ENCODE data around the gene P2RX4. TPM values are rescaled to one million over a fixed set of nuclear protein-coding genes. Genes with fewer than 3 reads are reported as not detected.
"Not testable (repeated sequence)": the region's sequence is repeated elsewhere in the genome, so short reads cannot be mapped to it uniquely, and the experiment has no call there.

P2RX4 gene
- total RNA-seq, 2 experiments from 2014 or later, result 14.2 to 18.0 TPM

GRCh38 chr12:121226871-121227270 lies 16.9 kb downstream of the P2RX4 start:
- H3K36me3 Mint-ChIP-seq (ENCODE audit: low read depth), result peaks cover 15% of the 10 kb centered on the region
- intact Hi-C loops (cut with micrococcal nuclease); H3K9me3 Mint-ChIP-seq; DNase-seq; H3K4me3 Mint-ChIP-seq; H3K27me3 Mint-ChIP-seq (ENCODE audit: low read depth); H3K27ac Mint-ChIP-seq: not testable (repeated sequence)
- CTCF ChIA-PET, result interaction anchor here (0.7 to 2.0 kb wide), 2 partner anchors 9 to 13 kb away, joined by 3 to 5 read pairs; no protein-coding TSS in a partner anchor
- peaks cover 47% of the 10 kb centered on the region for H3K4me1 Mint-ChIP-seq (ENCODE audit: low read depth)

GRCh38 chr12:121227294-121227693 lies 17.4 kb downstream of the P2RX4 start:
- intact Hi-C loops (cut with micrococcal nuclease), result no loop called here
- peaks cover 47% of the 10 kb centered on the region for H3K4me1 Mint-ChIP-seq (ENCODE audit: low read depth)

DNA sequence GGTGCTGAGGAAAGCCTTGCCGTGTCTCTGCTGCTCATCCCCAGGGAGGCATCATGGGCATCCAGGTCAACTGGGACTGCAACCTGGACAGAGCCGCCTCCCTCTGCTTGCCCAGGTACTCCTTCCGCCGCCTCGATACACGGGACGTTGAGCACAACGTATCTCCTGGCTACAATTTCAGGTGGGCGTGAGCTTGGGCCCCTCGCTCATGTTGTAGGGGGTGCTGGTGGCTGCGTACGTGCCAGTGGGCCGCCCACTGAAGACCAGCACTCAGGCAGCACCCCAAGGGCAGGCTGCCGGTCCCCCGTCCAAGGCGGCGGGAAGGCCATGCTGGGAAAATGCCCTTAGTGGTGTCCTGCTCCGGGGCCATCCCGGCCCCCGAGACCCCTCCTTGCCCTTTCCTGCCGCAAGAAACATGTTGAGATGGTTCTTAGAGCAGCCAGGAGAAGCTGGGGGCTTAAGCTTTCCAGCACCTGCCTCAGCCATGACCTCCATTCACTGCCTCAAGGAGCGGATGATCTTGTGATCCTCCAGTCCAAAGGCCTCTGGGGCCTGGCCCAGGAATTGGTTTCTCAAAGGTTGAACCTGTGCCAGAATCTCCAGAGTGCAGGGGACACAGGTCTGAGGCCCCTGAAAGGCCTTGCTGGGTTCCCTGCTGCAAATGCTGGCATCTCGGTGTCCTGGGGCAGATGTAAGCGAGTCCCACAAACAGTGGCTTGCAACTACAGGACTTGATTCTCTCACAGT lies 19.2 kb downstream of the P2RX4 start:
- peaks cover 12% of the 10 kb centered on the region for H3K36me3 Mint-ChIP-seq (ENCODE audit: low read depth)
- no peak overlapping the region for H3K27ac Mint-ChIP-seq
- no peak overlapping the region for H3K4me3 Mint-ChIP-seq
- H3K27me3 Mint-ChIP-seq (ENCODE audit: low read depth), result no peaks in the 10 kb centered on the region
- H3K4me1 Mint-ChIP-seq (ENCODE audit: low read depth), result peaks cover 32% of the 10 kb centered on the region
- H3K9me3 Mint-ChIP-seq, result no peaks in the 10 kb centered on the region
- CTCF ChIA-PET, result interaction anchor here (0.6 to 1.6 kb wide), 5 partner anchors 10 to 276 kb away, joined by 3 to 5 read pairs (median 4); no protein-coding TSS in a partner anchor
- intact Hi-C loops (cut with micrococcal nuclease), result no loop called here
- no peak for DNase-seq

More at GRCh38 chr12:121227294-121227693, 17.4 kb downstream of the P2RX4 start:
- H3K36me3 Mint-ChIP-seq (ENCODE audit: low read depth), result peaks cover 13% of the 10 kb centered on the region
- H3K9me3 Mint-ChIP-seq, result no peaks in the 10 kb centered on the region
- no peak overlapping the region for H3K4me3 Mint-ChIP-seq
- no peak overlapping the region for H3K27ac Mint-ChIP-seq
- CTCF ChIA-PET, result interaction anchor here (2.0 kb wide), 1 partner anchor 12 kb away, joined by 5 read pairs; no protein-coding TSS in a partner anchor
- no peak for DNase-seq
- no peaks in the 10 kb centered on the region for H3K27me3 Mint-ChIP-seq (ENCODE audit: low read depth)

DNA sequence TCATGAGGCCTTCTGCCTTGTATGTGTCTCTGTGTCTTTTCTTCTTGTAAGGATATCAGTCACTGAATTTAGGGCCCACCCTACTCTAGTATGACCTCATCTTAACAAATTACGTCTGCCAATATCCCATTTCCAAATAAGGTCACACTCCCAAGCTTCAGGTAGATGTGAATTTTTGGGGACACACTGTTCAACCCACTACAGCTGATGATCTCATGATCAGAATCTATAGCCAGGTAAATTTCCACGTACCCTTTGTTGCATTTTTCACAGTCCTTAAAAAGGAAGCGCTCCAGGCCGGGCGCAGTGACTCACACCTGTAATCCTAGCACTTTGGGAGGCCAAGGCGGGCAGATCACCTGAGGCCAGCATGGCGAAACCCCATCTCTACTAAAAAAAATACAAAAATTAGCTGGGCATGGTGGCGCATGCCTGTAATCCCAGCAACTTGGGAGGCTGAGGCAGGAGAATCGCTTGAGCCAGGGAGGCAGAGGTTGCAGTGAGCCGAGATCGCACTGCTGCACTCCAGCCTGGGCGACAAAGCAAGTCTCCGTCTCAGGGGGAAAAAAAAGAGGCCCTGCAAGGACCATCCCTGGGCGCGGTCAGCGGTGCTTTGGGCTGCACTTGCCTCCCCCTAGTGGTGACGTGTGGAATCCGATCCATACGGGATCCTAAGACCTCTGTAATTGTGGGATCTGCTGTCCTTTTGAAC lies 20.1 kb downstream of the P2RX4 start:
- not testable (repeated sequence) for H3K27me3 Mint-ChIP-seq (ENCODE audit: low read depth); H3K4me3 Mint-ChIP-seq; H3K27ac Mint-ChIP-seq; H3K9me3 Mint-ChIP-seq
- peaks cover 25% of the 10 kb centered on the region for H3K4me1 Mint-ChIP-seq (ENCODE audit: low read depth)
- peaks cover 15% of the 10 kb centered on the region for H3K36me3 Mint-ChIP-seq (ENCODE audit: low read depth)
- DNase-seq, result peak; percentile 69
- intact Hi-C loops (cut with micrococcal nuclease), result loop anchor here (2.0 kb wide), 1 partner anchor 169 kb away; no protein-coding TSS in a partner anchor
- CTCF ChIA-PET, result interaction anchor here (0.6 to 1.6 kb wide), 13 partner anchors 9 to 736 kb away, joined by 3 to 8 read pairs (median 3); no protein-coding TSS in a partner anchor

DNA sequence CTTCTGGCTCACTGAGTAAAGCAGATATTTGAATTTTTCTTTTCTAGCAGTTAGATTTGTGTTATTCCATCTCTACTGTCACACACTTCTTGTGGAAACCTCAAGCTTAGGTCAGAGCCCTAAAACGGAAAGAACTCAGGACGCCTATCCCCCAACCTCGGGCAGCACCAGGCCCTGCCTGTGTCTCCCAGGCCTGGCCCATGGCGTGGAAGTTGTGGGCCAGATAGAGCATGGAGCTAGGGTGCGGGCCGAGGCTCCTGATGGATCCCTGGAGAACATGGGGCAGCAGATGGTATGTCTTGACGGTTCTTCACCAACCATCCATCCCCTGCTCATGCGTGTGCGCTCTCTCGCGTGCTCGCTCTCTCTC lies 20.6 kb downstream of the P2RX4 start:
- CTCF ChIA-PET, result interaction anchor here (0.6 to 1.6 kb wide), 12 partner anchors 9 to 737 kb away, joined by 3 to 8 read pairs (median 3); no protein-coding TSS in a partner anchor
- peaks cover 22% of the 10 kb centered on the region for H3K4me1 Mint-ChIP-seq (ENCODE audit: low read depth)
- no peaks in the 10 kb centered on the region for H3K9me3 Mint-ChIP-seq
- H3K27me3 Mint-ChIP-seq (ENCODE audit: low read depth), result no peaks in the 10 kb centered on the region
- DNase-seq, result no peak
- peaks cover 15% of the 10 kb centered on the region for H3K36me3 Mint-ChIP-seq (ENCODE audit: low read depth)
- no peak overlapping the region for H3K27ac Mint-ChIP-seq
- no peak overlapping the region for H3K4me3 Mint-ChIP-seq
- intact Hi-C loops (cut with micrococcal nuclease), result loop anchor here (2.0 kb wide), 1 partner anchor 170 kb away; no protein-coding TSS in a partner anchor

DNA sequence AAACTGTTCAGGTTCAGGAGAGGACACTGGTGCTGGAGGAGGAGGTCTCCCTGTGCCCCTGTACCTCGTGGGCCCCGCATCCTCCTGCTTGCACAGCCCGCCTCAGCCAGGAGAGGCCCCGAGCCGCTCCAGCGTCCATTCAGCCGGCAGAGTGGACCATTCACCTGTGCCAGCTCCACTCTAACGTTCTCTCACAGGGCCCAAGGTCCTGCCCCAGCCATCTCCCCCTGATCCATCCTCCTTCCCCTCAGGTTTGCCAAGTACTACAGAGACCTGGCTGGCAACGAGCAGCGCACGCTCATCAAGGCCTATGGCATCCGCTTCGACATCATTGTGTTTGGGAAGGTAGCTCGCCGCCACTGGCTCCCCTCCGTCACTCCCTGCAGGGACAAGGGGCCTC lies 22.2 kb downstream of the P2RX4 start:
- no peak for DNase-seq
- no peak overlapping the region for H3K27ac Mint-ChIP-seq
- no peaks in the 10 kb centered on the region for H3K9me3 Mint-ChIP-seq
- intact Hi-C loops (cut with micrococcal nuclease), result no loop called here
- H3K4me1 Mint-ChIP-seq (ENCODE audit: low read depth), result peaks cover 8% of the 10 kb centered on the region
- no peaks in the 10 kb centered on the region for H3K27me3 Mint-ChIP-seq (ENCODE audit: low read depth)
- no peak overlapping the region for H3K4me3 Mint-ChIP-seq
- peaks cover 15% of the 10 kb centered on the region for H3K36me3 Mint-ChIP-seq (ENCODE audit: low read depth)
- CTCF ChIA-PET, result no interaction called here

GRCh38 chr12:121232977-121233627 lies 23.2 kb downstream of the P2RX4 start:
- CTCF ChIA-PET, result no interaction called here
- H3K27me3 Mint-ChIP-seq (ENCODE audit: low read depth), result no peaks in the 10 kb centered on the region
- no peak overlapping the region for H3K27ac Mint-ChIP-seq
- H3K9me3 Mint-ChIP-seq, result no peaks in the 10 kb centered on the region
- H3K4me3 Mint-ChIP-seq, result no peak overlapping the region
- peaks cover 5% of the 10 kb centered on the region for H3K4me1 Mint-ChIP-seq (ENCODE audit: low read depth)
- intact Hi-C loops (cut with micrococcal nuclease), result no loop called here
- no peak for DNase-seq
- peaks cover 15% of the 10 kb centered on the region for H3K36me3 Mint-ChIP-seq (ENCODE audit: low read depth)

GRCh38 chr12:121233628-121234020 lies 23.7 kb downstream of the P2RX4 start:
- Mint-ChIP-seq H3K36me3 (ENCODE audit: low read depth) (peaks cover 14% of the 10 kb centered on the region), H3K4me3 (no peak overlapping the region), H3K4me1 (ENCODE audit: low read depth) (peaks cover 5% of the 10 kb centered on the region), H3K27me3 (ENCODE audit: low read depth) (no peaks in the 10 kb centered on the region), H3K27ac (no peak overlapping the region), H3K9me3 (no peaks in the 10 kb centered on the region)
- intact Hi-C loops (cut with micrococcal nuclease), result no loop called here
- CTCF ChIA-PET, result no interaction called here
- DNase-seq, result no peak

- intact Hi-C loops (cut with micrococcal nuclease), result no loop called here
- H3K36me3 Mint-ChIP-seq (ENCODE audit: low read depth), result peaks cover 29% of the 10 kb centered on the region
- H3K9me3 Mint-ChIP-seq, result no peaks in the 10 kb centered on the region
- DNase-seq, result no peak
- no peaks in the 10 kb centered on the region for H3K27me3 Mint-ChIP-seq (ENCODE audit: low read depth)
- CTCF ChIA-PET, result no interaction called here
- no peak overlapping the region for H3K27ac Mint-ChIP-seq
- peaks cover 30% of the 10 kb centered on the region for H3K4me1 Mint-ChIP-seq (ENCODE audit: low read depth)
- H3K4me3 Mint-ChIP-seq, result no peak overlapping the region
These were observed 26.8 kb downstream of the P2RX4 start for GRCh38 chr12:121236776-121237175.

GRCh38 chr12:121237415-121237814 lies 27.5 kb downstream of the P2RX4 start:
- Mint-ChIP-seq H3K4me1 (ENCODE audit: low read depth) (peaks cover 34% of the 10 kb centered on the region), H3K27me3 (ENCODE audit: low read depth) (no peaks in the 10 kb centered on the region), H3K4me3 (no peak overlapping the region), H3K36me3 (ENCODE audit: low read depth) (peaks cover 29% of the 10 kb centered on the region), H3K9me3 (no peaks in the 10 kb centered on the region), H3K27ac (no peak overlapping the region)
- intact Hi-C loops (cut with micrococcal nuclease), result no loop called here
- DNase-seq, result no peak
- CTCF ChIA-PET, result interaction anchor here (0.6 kb wide), 1 partner anchor 1150 kb away, joined by 7 read pairs; no protein-coding TSS in a partner anchor

GRCh38 chr12:121238086-121238485 lies 28.2 kb downstream of the P2RX4 start:
- H3K27me3 Mint-ChIP-seq (ENCODE audit: low read depth), result no peaks in the 10 kb centered on the region
- no peak overlapping the region for H3K4me3 Mint-ChIP-seq
- DNase-seq, result no peak
- peaks cover 34% of the 10 kb centered on the region for H3K4me1 Mint-ChIP-seq (ENCODE audit: low read depth)
- H3K36me3 Mint-ChIP-seq (ENCODE audit: low read depth), result peaks cover 26% of the 10 kb centered on the region
- CTCF ChIA-PET, result interaction anchor here (0.6 to 1.4 kb wide), 3 partner anchors 177 to 1149 kb away, joined by 3 to 7 read pairs (median 5); no protein-coding TSS in a partner anchor
- no peak overlapping the region for H3K27ac Mint-ChIP-seq
- no peaks in the 10 kb centered on the region for H3K9me3 Mint-ChIP-seq
- intact Hi-C loops (cut with micrococcal nuclease), result no loop called here

All from activated naive CD4-positive, alpha-beta T cell treated with anti-CD3 and anti-CD28 coated beads for 36 hours (primary cell).